MM.1S (cell line): Measurements from ENCODE around the gene CABP4.

Source experiments
- DNase-seq: peaks from one replicate; pipeline ENCODE4 v3.0.0-alpha.2; 2015
- H2AFZ ChIP-seq: fragments of 300-600 bp; sonication (generic); 2 replicates; pipeline ENCODE4 v1.6.0; 2016; ENCODE audit warnings: antibody characterized with exemption, low read length
- H3F3A ChIP-seq: fragments of 300-600 bp; sonication (generic); 2 replicates; pipeline ENCODE4 v1.6.1; 2016; ENCODE audit warnings: mild to moderate bottlenecking, antibody characterized with exemption, low read length, moderate library complexity, mixed read lengths; ENCODE audit not compliant: insufficient read depth
- H3K27ac ChIP-seq: fragments of 300-600 bp; sonication (generic); 2 replicates; pipeline ENCODE4 v1.5.1; 2016; ENCODE audit warnings: mild to moderate bottlenecking, low read length
- H3K27me3 ChIP-seq: fragments of 300-600 bp; sonication (generic); replicated peaks from 2 replicates; pipeline ENCODE4 v1.6.0; 2016; ENCODE audit warnings: low read length; ENCODE audit not compliant: insufficient read depth
- H3K36me3 ChIP-seq: fragments of 300-600 bp; sonication (generic); replicated peaks from 2 replicates; pipeline ENCODE4 v1.6.1; 2016; ENCODE audit warnings: mild to moderate bottlenecking, low read length, mixed read lengths; ENCODE audit not compliant: insufficient read depth
- H3K4me1 ChIP-seq: fragments of 300-600 bp; sonication (generic); 2 replicates; pipeline ENCODE4 v1.6.1; 2016; ENCODE audit warnings: low read length, mixed read lengths
- H3K4me2 ChIP-seq: fragments of 300-600 bp; sonication (generic); 2 replicates; pipeline ENCODE4 v1.6.0; 2016; ENCODE audit warnings: low read depth, low read length
- H3K4me3 ChIP-seq: fragments of 300-600 bp; sonication (generic); 2 replicates; pipeline ENCODE4 v1.5.1; 2016; ENCODE audit warnings: low read length, mixed read lengths
- H3K79me2 ChIP-seq: fragments of 300-600 bp; sonication (generic); 2 replicates; pipeline ENCODE4 v1.6.1; 2016; ENCODE audit warnings: mixed run types, low read length, mixed read lengths
- H3K9ac ChIP-seq: fragments of 300-600 bp; sonication (generic); 2 replicates; pipeline ENCODE4 v1.6.1; 2016; ENCODE audit warnings: low read length, mixed read lengths
- H3K9me2 ChIP-seq: fragments of 300-600 bp; sonication (generic); replicated peaks from 2 replicates; pipeline ENCODE4 v1.6.1; 2016; ENCODE audit warnings: mild to moderate bottlenecking, low read length, mixed read lengths; ENCODE audit not compliant: insufficient read depth
- H3K9me3 ChIP-seq: fragments of 300-600 bp; sonication (generic); replicated peaks from 2 replicates; pipeline ENCODE4 v1.6.1; 2016; ENCODE audit warnings: mild to moderate bottlenecking, low read length, mixed read lengths; ENCODE audit not compliant: insufficient read depth
- H4K20me1 ChIP-seq: fragments of 300-600 bp; sonication (generic); 2 replicates; pipeline ENCODE4 v1.6.1; 2016; ENCODE audit warnings: mild to moderate bottlenecking, low read length, moderate library complexity, mixed read lengths; ENCODE audit not compliant: insufficient read depth
- CTCF ChIP-seq: fragments of 300-600 bp; sonication (generic); IDR thresholded peaks from 2 replicates; pipeline ENCODE4 v1.5.1; 2016; ENCODE audit warnings: antibody characterized with exemption, low read length, mixed read lengths
- EZH2 ChIP-seq: fragments of 300-600 bp; sonication (generic); optimal IDR thresholded peaks from 2 replicates; pipeline ENCODE3; 2017; ENCODE audit warnings: low read depth, mild to moderate bottlenecking, antibody characterized with exemption, low read length, mixed read lengths
- EZH2phosphoT487 ChIP-seq: fragments of 300-600 bp; sonication (generic); IDR thresholded peaks from 2 replicates; pipeline ENCODE4 v1.6.1; 2018; ENCODE audit warnings: antibody characterized with exemption, low read length

The CABP4 gene

GRCh38 chr11:67428052-67429001 is 26.8 kb upstream of the CABP4 start, which contains the start of gene RPS6KB2:
Gene RPS6KB2, plus strand, starts transcription at chr11:67428494. Its CDS starts 52 bp downstream, at chr11:67428546.
- peak within 1 kb of the TSS; percentile 68 for H3K27ac ChIP-seq
- peak within 1 kb of the TSS; percentile 69 for H2AFZ ChIP-seq
- peak within 1 kb of the TSS; percentile 90 for H3K9ac ChIP-seq
- H3K4me2 ChIP-seq: peak within 1 kb of the TSS; percentile 82
- no peak for TF ChIP-seq CTCF
- H3K9me3 ChIP-seq: no peaks in the 10 kb centered on the region
- peak; percentile 97 for DNase-seq
- H3K4me3 ChIP-seq: peak within 1 kb of the TSS; percentile 98
- peaks cover 33% of the 10 kb centered on the region for H3K79me2 ChIP-seq
- H3K4me1 ChIP-seq: peaks cover 4% of the 10 kb centered on the region
- H3K36me3 ChIP-seq: no peaks in the 10 kb centered on the region; the same call in 1 of the 2 replicates
- peaks cover 4% of the 10 kb centered on the region; the same call in 1 of the 2 replicates for H3F3A ChIP-seq
- H3K9me2 ChIP-seq: no peaks in the 10 kb centered on the region
- no peaks in the 10 kb centered on the region for H3K27me3 ChIP-seq
- no peaks in the 10 kb centered on the region for H4K20me1 ChIP-seq

- Histone ChIP-seq H3K9ac (peak overlapping the region; percentile 90), H4K20me1 (no peaks in the 10 kb centered on the region), H2AFZ (peak overlapping the region; percentile 21; the same call in 1 of the 2 replicates), H3K4me3 (peak overlapping the region; percentile 98), H3K9me2 (no peaks in the 10 kb centered on the region), H3K9me3 (no peaks in the 10 kb centered on the region), H3K36me3 (no peaks in the 10 kb centered on the region; the same call in 1 of the 2 replicates), H3K79me2 (peaks cover 33% of the 10 kb centered on the region), H3K4me2 (peak overlapping the region; percentile 74), H3F3A (peaks cover 4% of the 10 kb centered on the region; the same call in 1 of the 2 replicates), H3K27me3 (no peaks in the 10 kb centered on the region), H3K27ac (peak overlapping the region; percentile 26; the same call in 1 of the 2 replicates), H3K4me1 (peaks cover 4% of the 10 kb centered on the region)
- TF ChIP-seq EZH2 (no peak), CTCF (no peak), EZH2phosphoT487 (no peak)
- no peak for DNase-seq
These were observed 26.0 kb upstream of the CABP4 start for GRCh38 chr11:67429038-67429668.

GRCh38 chr11:67429722-67430121 is 25.4 kb upstream of the CABP4 start:
- H3K4me2 ChIP-seq: peak overlapping the region; percentile 74; the same call in 1 of the 2 replicates

More at GRCh38 chr11:67429722-67430121, 25.4 kb upstream of the CABP4 start:
- DNase-seq: no peak
- Histone ChIP-seq H3K9me2 (no peaks in the 10 kb centered on the region), H2AFZ (no peak overlapping the region), H3K36me3 (no peaks in the 10 kb centered on the region; the same call in 1 of the 2 replicates), H4K20me1 (no peaks in the 10 kb centered on the region), H3K4me1 (peaks cover 4% of the 10 kb centered on the region), H3K9ac (0 out of 2 replicates have a peak overlapping the region, but pooled peaks have one; percentile 90), H3K27me3 (no peaks in the 10 kb centered on the region), H3K27ac (no peak overlapping the region), H3F3A (peaks cover 4% of the 10 kb centered on the region; the same call in 1 of the 2 replicates), H3K4me3 (no peak overlapping the region), H3K9me3 (no peaks in the 10 kb centered on the region), H3K79me2 (peaks cover 33% of the 10 kb centered on the region)
- TF ChIP-seq EZH2 (no peak), CTCF (no peak), EZH2phosphoT487 (no peak)
